Measurements from ENCODE around the gene HSPBP1. TPM values are rescaled to one million over a fixed set of nuclear protein-coding genes. Genes with fewer than 3 reads are reported as not detected.

The HSPBP1 gene
- total and polyA plus RNA-seq, 9 of the 15 experiments (the other 6 are each of a cell fraction or from before 2014, with no cell fraction given): 0.83 to 81.3 (median 21.8) TPM

GRCh38 chr19:55279770-55280643, at the start of gene HSPBP1 (continued):
- TF ChIP-seq RBM39 (optimal IDR thresholded peaks at IDR 0.05; ENCODE audit: low read depth, low read length) (no peak), EHMT2 (IDR thresholded peaks at IDR 0.05) (no peak), NCOA2 (IDR thresholded peaks at IDR 0.05; ENCODE audit: partially characterized antibody in 2 of 2) (no peak), MTF1 (CRISPR knock-in tag; IDR thresholded peaks at IDR 0.05; ENCODE audit: borderline replicate concordance) (no peak), HCFC1 (IDR thresholded peaks at IDR 0.05; ENCODE audit: low read depth, low read length) (peak; percentile 90), GATAD2B (IDR thresholded peaks at IDR 0.05; ENCODE audit: borderline replicate concordance) (no peak), SMARCA5 (IDR thresholded peaks at IDR 0.05) (no peak), RERE (CRISPR knock-in tag; IDR thresholded peaks at IDR 0.05; ENCODE audit: borderline replicate concordance) (no peak), ZNF764 (CRISPR knock-in tag; IDR thresholded peaks at IDR 0.05; ENCODE audit: low read depth) (no peak), TBP (optimal IDR thresholded peaks at IDR 0.05; ENCODE audit: low read depth, low read length) (peak; percentile 78), FOSL1 (tag; conservative IDR thresholded peaks at IDR 0.05) (no peak), HDAC1 (IDR thresholded peaks at IDR 0.05) (peak; percentile 80 to 100; a peak in 3 of 4 replicates), RBM15 (IDR thresholded peaks at IDR 0.05; ENCODE audit: insufficient read depth, low read length) (no peak), USF2 (CRISPR knock-in tag; IDR thresholded peaks at IDR 0.05) (no peak), ZFX (CRISPR knock-in tag; IDR thresholded peaks at IDR 0.05) (no peak), ZNF449 (CRISPR knock-in tag; IDR thresholded peaks at IDR 0.05) (no peak), ZBTB43 (CRISPR knock-in tag; IDR thresholded peaks at IDR 0.05) (no peak), SMARCC2 (IDR thresholded peaks at IDR 0.05; ENCODE audit: low read depth) (no peak), ZNF778 (CRISPR knock-in tag; IDR thresholded peaks at IDR 0.05) (no peak), RUNX1 (IDR thresholded peaks at IDR 0.05; ENCODE audit: low read depth) (no peak)
